GM13976 (cell line): Measurements from ENCODE around the gene RPRM.

Experiments
- DNase-seq: peaks from one replicate; pipeline ENCODE4 v3.0.0; 2012; ENCODE audit warnings: low spot score
- CTCF ChIP-seq: IDR thresholded peaks from 2 replicates; pipeline ENCODE4 v1.5.1; 2012; ENCODE audit warnings: borderline replicate concordance, mild to moderate bottlenecking; ENCODE audit not compliant: insufficient read depth; ENCODE audit errors: extremely low read depth, missing control alignments, control extremely low read depth
- in situ Hi-C: fragments of 300-500 bp; cut with MboI; formaldehyde crosslinking; loops from one replicate; pipeline ENCODE4 v1.12.0; 2022; ENCODE audit warnings: low sequenced_read_pairs, mixed read lengths, inconsistent platforms; ENCODE audit not compliant: unreplicated experiment

The RPRM gene

GRCh38 chr2:153433403-153433802, 45.2 kb downstream of the RPRM start:
- TF ChIP-seq CTCF: no peak
- in situ Hi-C loops: no loop called here
- no peak for DNase-seq

GRCh38 chr2:153432381-153432780, 46.2 kb downstream of the RPRM start:
- no peak for DNase-seq

GRCh38 chr2:153431114-153431513, 47.4 kb downstream of the RPRM start:
- no peak for TF ChIP-seq CTCF
- in situ Hi-C loops: no loop called here
- no peak for DNase-seq

More at GRCh38 chr2:153432381-153432780, 46.2 kb downstream of the RPRM start:
- in situ Hi-C loops: no loop called here
- TF ChIP-seq CTCF: no peak
